Glutamatergic neuron (in vitro differentiated cells): ENCODE measurements around the gene CHKA. TPM values are rescaled to one million over a fixed set of nuclear protein-coding genes. Genes with fewer than 3 reads are reported as not detected.
A peak's percentile ranks its signal among the peaks of the same experiment; 100 is the strongest.

Experiments used
- DNase-seq: peaks from one replicate; pipeline ENCODE4 v3.0.0; 2022
- H3K27ac Mint-ChIP-seq: one replicate; pipeline ENCODE4 v1.8.0; 2020; ENCODE audit warnings: mild to moderate bottlenecking, mixed read lengths, inconsistent platforms; ENCODE audit not compliant: unreplicated experiment
- H3K27me3 Mint-ChIP-seq: one replicate; pipeline ENCODE4 v1.8.0; 2020; ENCODE audit warnings: mild to moderate bottlenecking, moderate library complexity, mixed read lengths, inconsistent platforms; ENCODE audit not compliant: unreplicated experiment
- H3K36me3 Mint-ChIP-seq: one replicate; pipeline ENCODE4 v1.8.0; 2020; ENCODE audit warnings: mild to moderate bottlenecking, mixed read lengths, inconsistent platforms; ENCODE audit not compliant: unreplicated experiment
- H3K4me1 Mint-ChIP-seq: one replicate; pipeline ENCODE4 v1.8.0; 2020; ENCODE audit warnings: mild to moderate bottlenecking, low read depth, mixed read lengths, inconsistent platforms; ENCODE audit not compliant: unreplicated experiment
- H3K4me3 Mint-ChIP-seq: one replicate; pipeline ENCODE4 v1.8.0; 2020; ENCODE audit warnings: mild to moderate bottlenecking, mixed read lengths, inconsistent platforms; ENCODE audit not compliant: unreplicated experiment
- H3K9me3 Mint-ChIP-seq: one replicate; pipeline ENCODE4 v1.8.0; 2020; ENCODE audit warnings: mild to moderate bottlenecking, moderate library complexity, mixed read lengths, inconsistent platforms; ENCODE audit not compliant: unreplicated experiment
- CTCF ChIP-seq: fragments of 200-600 bp; sonication (generic); IDR thresholded peaks from one replicate; pipeline ENCODE4 v1.5.0; 2021; ENCODE audit not compliant: partially characterized antibody, unreplicated experiment
- long read RNA-seq: library from polyadenylated mRNA; unstranded; transcript quantifications from one replicate; pipeline ENCODE4 v2.0.0, GENCODE V29; 2020; ENCODE audit not compliant: unreplicated experiment
- total RNA-seq: library from RNA; stranded (reverse); fragmentation: NEBNext Ultra II Directional; extraction: Animal tissue kit (Norgen Biotek cat#: 25700); gene quantifications from one replicate; pipeline ENCODE4 v1.2.1, GENCODE V29; 2021; ENCODE audit not compliant: unreplicated experiment

The CHKA gene
- total RNA-seq: 74.1 TPM
- long read RNA-seq, transcript CHKA-201 (12 exons, 2,530 nt): major isoform, 17 of 32 reads
- long read RNA-seq, partial matches to known transcripts: 1 of 32 reads
- long read RNA-seq, other reads (novel, unspliced or antisense): 14 of 32 reads

GRCh38 chr11:68121067-68121899 lies at the start of gene CHKA:
Gene CHKA (minus strand): TSS chr11:68121388. CDS start chr11:68121177, 211 bp downstream.
- Mint-ChIP-seq H3K9me3 (peaks cover 10% of the 10 kb centered on the region), H3K27ac (peak within 1 kb of the TSS; percentile 99), H3K4me1 (peaks cover 13% of the 10 kb centered on the region), H3K36me3 (no peaks in the 10 kb centered on the region), H3K27me3 (peaks cover 4% of the 10 kb centered on the region), H3K4me3 (peak within 1 kb of the TSS; percentile 99)
- DNase-seq: peak; percentile 96
- no peak for TF ChIP-seq CTCF

- no peaks in the 10 kb centered on the region for H3K9me3 Mint-ChIP-seq
- peaks cover 5% of the 10 kb centered on the region for H3K36me3 Mint-ChIP-seq
Measured at GRCh38 chr11:68169442-68169841, 48.3 kb upstream of the CHKA start.

GRCh38 chr11:68168694-68169093 lies 47.5 kb upstream of the CHKA start:
- no peak for TF ChIP-seq CTCF
- H3K36me3 Mint-ChIP-seq: peaks cover 5% of the 10 kb centered on the region
- H3K4me1 Mint-ChIP-seq: no peaks in the 10 kb centered on the region
- no peak overlapping the region for H3K27ac Mint-ChIP-seq
- DNase-seq: no peak
- H3K27me3 Mint-ChIP-seq: peaks cover 2% of the 10 kb centered on the region
- H3K9me3 Mint-ChIP-seq: no peaks in the 10 kb centered on the region
- H3K4me3 Mint-ChIP-seq: no peak overlapping the region

More at GRCh38 chr11:68169442-68169841, 48.3 kb upstream of the CHKA start:
- no peak overlapping the region for H3K4me3 Mint-ChIP-seq
- no peak for DNase-seq
- H3K27me3 Mint-ChIP-seq: peaks cover 2% of the 10 kb centered on the region
- no peak for TF ChIP-seq CTCF
- no peaks in the 10 kb centered on the region for H3K4me1 Mint-ChIP-seq
- H3K27ac Mint-ChIP-seq: no peak overlapping the region

GRCh38 chr11:68167474-68167873 lies 46.3 kb upstream of the CHKA start:
- Mint-ChIP-seq H3K27me3 (peaks cover 2% of the 10 kb centered on the region), H3K9me3 (no peaks in the 10 kb centered on the region), H3K36me3 (peaks cover 5% of the 10 kb centered on the region), H3K4me3 (no peak overlapping the region), H3K27ac (no peak overlapping the region), H3K4me1 (no peaks in the 10 kb centered on the region)
- TF ChIP-seq CTCF: no peak
- no peak for DNase-seq

GRCh38 chr11:68166969-68167368 lies 45.8 kb upstream of the CHKA start:
- H3K9me3 Mint-ChIP-seq: no peaks in the 10 kb centered on the region
- no peak for TF ChIP-seq CTCF
- H3K36me3 Mint-ChIP-seq: peaks cover 5% of the 10 kb centered on the region
- no peak overlapping the region for H3K27ac Mint-ChIP-seq
- no peaks in the 10 kb centered on the region for H3K4me1 Mint-ChIP-seq
- H3K27me3 Mint-ChIP-seq: peaks cover 2% of the 10 kb centered on the region
- DNase-seq: no peak
- H3K4me3 Mint-ChIP-seq: no peak overlapping the region
